GM18505 (cell line): ENCODE results near the gene CFAP157.
"Not testable (repeated sequence)": the region's sequence is repeated elsewhere in the genome, so short reads cannot be mapped to it uniquely, and the experiment has no call there.

Experiments used
- ATAC-seq: cut with Tn5 transposase; IDR thresholded peaks from one replicate; pipeline ENCODE4 v1.9.1; 2021; ENCODE audit not compliant: unreplicated experiment
- POLR2A ChIP-seq: IDR thresholded peaks from 4 replicates; pipeline ENCODE4 v1.6.1; 2011; ENCODE audit warnings: borderline replicate concordance; ENCODE audit not compliant: insufficient read depth, insufficient read length; ENCODE audit errors: extremely low read depth

Gene CFAP157

GRCh38 chr9:127756233-127756632, 49.4 kb downstream of the CFAP157 start:
- no peak for TF ChIP-seq POLR2A
- no peak for ATAC-seq

DNA sequence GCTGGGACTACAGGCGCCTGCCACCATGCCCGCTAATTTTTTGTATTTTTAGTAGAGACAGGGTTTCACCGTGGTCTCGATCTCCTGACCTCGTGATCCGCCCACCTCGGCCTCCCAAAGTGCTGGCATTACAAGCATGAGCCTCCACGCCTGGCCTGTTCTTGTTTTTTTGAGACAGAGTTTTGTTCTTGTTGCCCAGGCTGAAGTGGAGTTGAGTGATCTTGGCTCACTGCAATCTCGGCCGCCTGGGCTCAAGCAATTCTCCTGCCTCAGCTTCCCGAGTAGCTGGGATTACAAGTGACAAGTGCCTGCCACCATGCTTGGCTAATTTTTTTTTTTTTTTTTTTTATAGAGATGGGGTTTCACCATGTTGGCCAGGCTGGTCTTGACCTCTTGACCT, 50.0 kb downstream of the CFAP157 start:
- ATAC-seq, result not testable (repeated sequence)

- ATAC-seq, result no peak
- no peak for TF ChIP-seq POLR2A
Measured at GRCh38 chr9:127758843-127759242, 52.1 kb downstream of the CFAP157 start.

DNA sequence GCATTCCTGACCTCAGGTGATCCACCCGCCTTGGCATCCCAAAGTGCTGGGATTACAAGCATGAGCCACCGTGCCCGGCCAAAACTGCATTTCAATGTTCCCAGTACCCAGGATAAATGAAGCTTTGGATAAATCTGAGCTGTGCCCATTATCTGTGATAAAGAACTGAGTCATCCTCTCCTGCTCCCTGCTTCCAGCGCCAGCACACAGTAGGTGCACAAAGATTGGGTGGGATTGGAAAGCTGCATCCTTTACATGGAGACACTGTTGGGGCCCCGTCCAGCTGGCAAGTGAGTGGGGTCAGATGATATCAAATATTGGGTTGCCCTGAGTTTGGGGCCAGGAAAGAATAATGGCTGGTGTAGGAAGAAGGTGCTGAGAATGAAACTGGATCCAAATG, 54.3 kb downstream of the CFAP157 start:
- TF ChIP-seq POLR2A, result no peak
- ATAC-seq, result no peak

DNA sequence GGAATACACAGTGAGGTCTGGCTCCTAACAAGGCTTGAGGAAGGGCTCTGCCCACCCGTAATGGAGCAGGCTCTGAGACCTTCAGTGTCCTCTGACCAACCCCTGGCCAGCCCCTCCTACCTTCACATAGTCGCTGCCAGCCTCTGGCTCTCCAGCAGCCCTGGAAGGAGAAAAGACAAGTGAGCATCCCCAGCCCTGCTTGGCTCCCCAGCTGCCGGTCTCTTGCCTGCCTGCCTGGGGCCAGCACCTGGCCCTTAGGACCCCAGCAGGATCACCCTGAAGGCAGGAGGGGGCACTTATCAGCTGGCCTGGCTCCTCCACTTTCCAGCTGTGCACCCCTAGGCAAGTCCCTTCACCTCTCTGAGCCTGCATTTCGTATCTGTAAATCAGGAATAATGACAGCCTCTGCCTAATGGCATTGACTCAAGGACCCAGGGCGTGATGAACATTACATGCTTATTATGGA, 54.7 kb downstream of the CFAP157 start:
- no peak for ATAC-seq
- no peak for TF ChIP-seq POLR2A

GRCh38 chr9:127762111-127762676, 55.4 kb downstream of the CFAP157 start:
- ATAC-seq, result no peak
- no peak for TF ChIP-seq POLR2A

DNA sequence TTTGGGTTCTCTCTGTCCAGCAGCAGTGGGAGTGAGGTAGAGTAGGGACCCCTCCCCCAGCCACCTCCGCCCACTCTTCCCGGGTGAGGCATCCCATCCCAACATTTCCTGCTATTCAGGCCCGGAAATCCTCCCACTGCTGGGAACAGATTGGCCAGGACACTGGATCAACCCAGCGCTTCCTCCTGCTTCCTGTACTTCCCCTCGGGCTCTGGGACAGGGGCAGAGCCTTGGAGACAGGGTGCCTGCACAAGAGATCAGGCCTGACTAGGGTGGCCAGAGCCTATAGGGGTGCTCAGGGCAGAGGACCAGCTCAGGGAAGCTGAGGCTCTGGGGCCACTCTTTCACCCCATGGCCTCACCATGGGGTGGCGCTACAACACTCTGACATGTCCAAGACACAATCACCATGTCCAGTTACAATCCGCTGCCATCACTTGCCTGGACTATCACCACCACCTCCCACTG, 57.2 kb downstream of the CFAP157 start:
- no peak for ATAC-seq
- TF ChIP-seq POLR2A, result no peak

DNA sequence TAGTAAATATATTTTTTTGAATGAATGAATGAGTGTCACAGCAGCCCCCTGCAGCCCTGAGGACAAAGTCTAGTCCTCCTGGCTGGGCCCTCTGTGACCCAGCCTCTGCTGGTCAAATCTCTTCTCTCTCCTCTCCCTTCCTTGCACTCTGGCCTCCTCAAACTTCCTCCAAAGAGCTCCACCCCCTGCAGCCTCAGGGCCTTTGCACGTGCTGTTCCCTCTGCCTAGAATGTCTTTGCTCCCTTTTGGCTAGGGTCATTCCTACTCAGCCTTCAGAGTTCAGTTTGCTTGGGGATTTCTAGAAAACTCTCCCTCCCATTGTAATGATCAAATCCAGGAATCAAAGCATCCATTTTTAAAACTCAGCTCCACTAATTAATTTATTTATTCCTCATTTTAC, 58.6 kb downstream of the CFAP157 start:
- TF ChIP-seq POLR2A, result no peak
- ATAC-seq, result no peak
